GM18868 (cell line): Measurements from ENCODE around the gene PRR15.
A peak's percentile ranks its signal among the peaks of the same experiment; 100 is the strongest.

Experiments
- ATAC-seq: cut with Tn5 transposase; IDR thresholded peaks from one replicate; pipeline ENCODE4 v1.9.1; 2021; ENCODE audit warnings: mild to moderate bottlenecking, moderate library complexity; ENCODE audit not compliant: unreplicated experiment

PRR15 gene

DNA sequence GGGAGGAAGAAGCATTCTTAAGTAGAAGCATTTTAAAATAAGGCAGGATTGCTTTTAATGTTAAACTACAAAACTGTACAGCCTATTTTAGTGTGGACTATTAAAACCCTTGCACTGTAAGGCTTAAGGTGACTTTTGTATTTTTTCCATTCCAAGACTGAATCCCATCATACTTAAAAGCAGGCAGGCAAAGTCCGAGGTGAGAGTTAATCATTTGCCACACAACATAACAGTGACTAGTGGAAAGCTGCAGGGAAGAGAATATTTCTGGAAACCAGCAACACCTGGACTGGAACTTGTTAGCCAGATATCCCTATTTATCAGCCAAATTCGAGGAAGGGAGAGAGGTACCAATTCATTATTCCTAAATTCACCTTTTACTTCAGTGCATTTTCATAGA lies 3.5 kb downstream of the PRR15 start:
- ATAC-seq = no peak

DNA sequence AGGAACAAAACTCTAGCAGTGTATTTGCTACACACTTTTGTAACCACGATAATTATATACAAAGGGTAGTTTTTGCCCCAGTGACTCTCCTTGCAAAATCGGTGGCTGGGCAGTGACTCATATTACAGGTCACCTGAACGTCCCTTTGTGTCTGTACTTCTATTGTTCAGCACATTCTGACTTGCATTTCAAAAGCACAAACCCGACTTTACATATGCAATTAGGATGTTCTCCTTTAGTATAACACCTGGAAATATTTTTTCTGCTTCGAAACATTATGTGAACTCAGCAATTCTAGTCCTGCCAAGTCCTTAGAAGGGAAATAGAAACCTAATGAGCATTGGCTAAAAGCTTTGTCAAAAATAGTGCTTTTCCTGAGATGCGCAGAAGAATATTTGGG lies 6.0 kb downstream of the PRR15 start:
- ATAC-seq = no peak

- ATAC-seq = no peak
Measured at GRCh38 chr7:29572558-29572957, 8.9 kb downstream of the PRR15 start.

DNA sequence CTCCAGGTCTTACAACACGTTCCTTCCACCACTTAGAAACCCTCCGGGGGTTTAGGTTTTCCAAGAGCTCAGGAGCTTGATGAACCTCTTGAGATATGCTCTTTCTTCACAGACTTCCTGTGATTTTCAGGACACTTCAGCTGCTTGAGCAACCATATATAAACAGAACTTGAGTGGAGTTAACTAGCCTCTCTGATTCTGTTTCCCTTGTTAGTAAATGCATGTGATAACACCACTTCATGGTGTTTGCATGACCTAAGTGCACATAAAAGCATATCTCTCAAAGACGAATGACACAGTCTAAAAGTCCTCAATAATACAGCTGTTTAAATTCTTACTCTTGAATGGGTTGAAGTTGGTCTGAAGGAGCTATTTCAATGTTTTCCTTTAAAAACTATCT lies 9.9 kb downstream of the PRR15 start:
- ATAC-seq = no peak

GRCh38 chr7:29574659-29575058 lies 11.0 kb downstream of the PRR15 start:
- no peak for ATAC-seq

- no peak for ATAC-seq
Measured at GRCh38 chr7:29587195-29587808, 23.7 kb downstream of the PRR15 start.

- no peak for ATAC-seq
Measured at GRCh38 chr7:29588212-29588611, 24.6 kb downstream of the PRR15 start.

GRCh38 chr7:29588900-29589696 lies 25.5 kb downstream of the PRR15 start:
- ATAC-seq = peak; percentile 94

- no peak for ATAC-seq
Measured at GRCh38 chr7:29592866-29593265, 29.2 kb downstream of the PRR15 start.

DNA sequence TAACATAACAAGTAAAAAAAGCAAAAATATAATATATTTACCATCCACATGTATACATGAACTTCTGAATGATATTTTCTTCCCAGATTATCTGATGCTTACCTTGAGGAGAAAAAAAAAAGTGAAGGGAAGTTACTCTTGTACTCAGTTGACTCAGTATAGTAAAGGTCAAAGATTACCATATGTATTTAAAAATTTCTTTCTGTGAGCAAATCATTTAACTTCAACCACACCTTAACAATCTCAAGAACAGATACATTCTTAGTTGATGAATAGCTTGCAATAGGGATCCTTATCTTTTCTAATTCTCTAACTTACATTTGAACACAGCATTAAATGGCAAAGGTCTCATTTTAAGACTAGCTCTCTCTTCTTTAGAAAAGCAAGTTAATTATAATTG lies 29.8 kb downstream of the PRR15 start:
- no peak for ATAC-seq

GRCh38 chr7:29596593-29597178 lies 33.1 kb downstream of the PRR15 start:
- ATAC-seq = no peak

DNA sequence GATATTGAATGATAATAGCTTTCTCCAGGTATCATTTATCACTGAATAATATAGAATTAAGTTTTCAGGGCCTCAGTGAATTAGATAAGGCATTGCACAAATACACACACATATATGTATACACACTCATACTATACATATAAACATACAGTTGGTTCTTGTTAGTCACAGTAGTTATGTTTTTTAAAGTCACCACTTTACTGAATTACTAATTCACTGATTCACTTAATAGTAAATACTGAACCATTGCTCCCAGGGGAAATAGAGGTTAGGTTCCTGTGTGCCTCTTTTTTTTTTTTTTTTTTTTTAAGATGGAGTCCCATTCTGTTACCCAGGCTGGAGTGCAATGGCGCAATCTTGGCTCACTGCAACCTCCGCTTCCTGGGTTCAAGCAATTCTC lies 33.6 kb downstream of the PRR15 start:
- no peak for ATAC-seq

DNA sequence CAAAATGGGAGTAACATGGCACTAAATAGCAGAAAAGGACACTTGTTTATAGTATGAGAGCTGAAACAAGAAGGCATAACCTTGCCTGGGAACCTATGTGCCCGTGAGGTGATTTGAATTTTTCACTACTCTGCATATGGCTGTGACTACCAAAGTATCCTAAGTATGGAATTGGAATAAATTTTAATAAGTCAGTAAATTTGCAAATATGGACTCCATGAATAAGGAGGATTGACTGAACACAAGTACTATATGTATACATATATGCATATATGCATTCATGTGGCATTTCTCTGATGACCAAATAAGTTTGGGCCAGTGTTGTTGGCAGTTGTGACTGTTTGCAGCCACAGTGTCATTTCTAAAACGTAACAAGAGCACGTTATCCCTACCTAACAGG lies 34.5 kb downstream of the PRR15 start:
- no peak for ATAC-seq

DNA sequence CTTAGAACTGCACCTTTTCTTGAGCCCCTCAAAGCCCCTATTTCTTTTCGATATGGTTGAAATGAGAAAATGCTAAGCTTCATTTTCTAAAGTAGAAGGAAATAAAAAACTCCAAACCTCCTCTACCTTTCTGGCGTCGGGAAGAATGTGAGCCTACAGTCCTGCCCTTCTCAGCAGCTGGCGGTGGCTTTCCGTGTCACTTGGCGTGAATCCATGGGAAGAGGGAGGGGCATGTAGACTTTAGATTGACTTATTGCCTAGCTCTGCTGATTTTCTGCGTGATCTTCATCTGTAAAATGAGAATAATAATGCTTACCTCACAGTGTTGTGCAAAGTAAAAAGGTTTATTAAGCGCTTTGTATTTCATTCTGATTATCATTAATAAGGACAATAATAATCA lies 35.0 kb downstream of the PRR15 start:
- ATAC-seq = no peak

DNA sequence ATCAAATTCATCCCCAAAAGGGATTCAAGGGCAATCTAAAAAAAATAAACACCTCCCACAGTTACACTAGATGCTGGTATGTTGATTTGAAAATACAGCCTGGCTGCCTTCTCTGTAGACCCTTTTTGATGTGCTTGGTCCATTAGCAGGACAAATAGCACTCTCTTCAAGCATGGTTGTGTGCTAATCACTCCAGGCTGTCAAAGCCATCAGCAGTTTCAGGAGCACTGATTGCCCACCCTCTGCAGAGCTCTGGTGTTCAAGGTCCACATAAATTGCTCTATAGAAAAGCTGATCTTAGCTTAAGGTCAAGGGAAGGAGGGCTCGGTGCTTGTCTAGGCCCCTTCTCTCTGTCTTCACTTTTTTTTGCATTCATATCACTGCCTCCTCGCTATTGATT lies 35.4 kb downstream of the PRR15 start:
- ATAC-seq = no peak

- no peak for ATAC-seq
Measured at GRCh38 chr7:29600661-29601060, 37.0 kb downstream of the PRR15 start.

GRCh38 chr7:29604052-29604451 lies 40.4 kb downstream of the PRR15 start:
- no peak for ATAC-seq

- no peak for ATAC-seq
Measured at GRCh38 chr7:29604702-29605101, 41.1 kb downstream of the PRR15 start.

DNA sequence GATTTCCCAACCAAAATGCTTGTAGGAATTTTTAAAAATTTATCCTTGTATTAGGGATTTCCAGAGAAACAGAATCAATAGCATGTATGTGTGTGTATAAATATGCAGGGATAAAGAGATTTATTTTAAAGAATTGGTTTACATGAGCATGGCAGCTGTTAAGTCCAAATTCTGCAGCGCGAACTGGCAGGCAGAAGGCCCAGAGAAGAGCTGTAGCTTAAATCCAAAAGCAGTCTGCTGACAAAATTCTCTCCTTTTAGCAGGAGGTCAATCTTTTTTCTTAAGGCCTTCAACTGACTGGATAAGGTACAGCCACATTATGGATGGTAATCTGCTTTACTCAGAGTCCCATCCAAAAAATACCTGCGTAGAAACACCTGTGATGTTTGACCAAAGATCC lies 42.0 kb downstream of the PRR15 start:
- ATAC-seq = no peak

- ATAC-seq = no peak
Measured at GRCh38 chr7:29606287-29606721, 42.7 kb downstream of the PRR15 start.

DNA sequence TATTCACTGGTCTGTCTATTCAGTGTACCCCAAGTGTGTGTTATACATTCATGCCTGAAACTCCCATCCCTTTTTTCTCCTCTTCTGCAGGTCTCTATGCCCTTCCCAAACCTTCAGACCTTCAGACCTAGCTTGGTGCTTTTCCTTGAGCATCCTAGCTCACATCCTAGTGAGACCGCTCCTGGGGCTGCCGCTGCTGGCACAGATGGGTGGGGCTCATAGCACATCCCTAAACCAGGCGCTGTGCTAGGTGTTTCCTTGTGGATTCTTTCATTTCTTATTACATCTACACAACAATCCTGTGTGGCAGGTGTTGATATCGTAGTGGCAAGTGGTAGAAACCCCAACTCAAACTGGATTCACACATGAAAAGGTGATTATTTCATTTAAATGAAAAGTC lies 43.2 kb downstream of the PRR15 start:
- ATAC-seq = no peak

DNA sequence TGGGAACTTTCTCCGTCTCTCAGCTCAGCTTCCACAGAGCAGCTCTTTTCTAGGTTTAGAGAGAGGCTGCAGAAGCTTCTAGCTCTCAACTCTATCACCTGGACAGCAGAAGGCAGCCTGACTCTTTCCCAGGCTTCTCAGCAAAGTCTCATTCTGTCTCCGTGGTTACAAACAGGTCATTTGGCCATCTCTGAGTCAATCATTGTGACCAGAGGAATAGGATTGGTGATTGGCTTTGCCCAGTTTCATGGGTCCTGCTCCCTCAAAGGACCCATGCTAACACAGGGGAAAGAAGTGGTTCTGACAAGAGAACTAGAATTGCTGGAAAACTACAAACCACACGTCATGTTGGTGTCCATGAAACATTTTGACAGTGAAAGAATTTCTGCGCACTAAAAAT lies 43.6 kb downstream of the PRR15 start:
- ATAC-seq = no peak
